GM10248 (cell line): ENCODE results near the gene C2orf42.
"Not testable (repeated sequence)": the region's sequence is repeated elsewhere in the genome, so short reads cannot be mapped to it uniquely, and the experiment has no call there.

Experiments
- CTCF ChIA-PET: fragments of 300-600 bp; sonication (Branson Sonifier 250); formaldehyde crosslinking; extraction: SDS; loops from one replicate; lab custom pipeline; 2021; ENCODE audit warnings: antibody characterized with exemption; lab: Yijun Ruan, JAX
- POLR2A ChIA-PET: fragments of 350-650 bp; sonication (Branson Sonifier 250); formaldehyde crosslinking; extraction: SDS; loops from one replicate; lab custom pipeline; 2020; ENCODE audit warnings: antibody characterized with exemption; lab: Yijun Ruan, JAX
- DNase-seq: peaks from one replicate; pipeline ENCODE4 v3.0.0; 2012; ENCODE audit errors: extremely low spot score
- TF ChIP-seq, protein P1 (sequence below): IDR thresholded peaks from 2 replicates; pipeline ENCODE4 v1.5.1; 2012; ENCODE audit warnings: mild to moderate bottlenecking, low read depth; ENCODE audit errors: extremely low read depth, missing control alignments, control extremely low read depth

The C2orf42 gene

DNA sequence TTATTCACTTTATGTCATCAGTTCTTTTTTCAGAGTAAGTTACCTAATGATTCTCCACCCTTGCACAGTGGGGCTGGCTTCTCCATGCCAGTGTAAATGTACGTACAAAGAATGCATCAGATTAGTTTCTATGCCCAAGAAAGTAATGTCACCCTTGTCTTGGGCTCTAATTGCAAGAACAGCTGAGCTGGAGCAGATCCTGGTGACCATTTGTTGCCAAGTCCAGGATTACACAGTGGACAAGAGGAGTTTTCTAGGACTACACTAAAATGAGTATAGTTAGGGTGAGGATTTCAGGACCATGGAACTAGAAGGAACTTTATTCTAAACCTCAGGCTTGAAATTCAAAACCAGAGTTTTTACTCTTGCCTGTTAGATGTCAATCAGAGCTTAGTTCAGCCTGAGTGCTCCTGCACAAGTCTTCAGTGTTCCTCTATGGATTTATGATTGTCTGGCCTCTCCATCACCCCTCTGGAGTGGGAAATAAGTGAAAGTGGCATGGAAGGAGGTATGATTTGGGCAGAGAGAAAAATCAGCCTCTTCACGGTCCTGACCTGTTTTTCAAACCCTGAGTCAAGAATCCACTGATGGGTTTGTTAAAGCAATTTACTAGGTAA is 73.8 kb downstream of the C2orf42 start:
- ChIA-PET CTCF (interaction anchor here (1.1 to 6.5 kb wide), 9 partner anchors 8 to 223 kb away, joined by 3 to 22 read pairs (median 6); partner anchors contain the start of gene SNRNP27), POLR2A (interaction anchor here (0.6 kb wide), 1 partner anchor 37 kb away, joined by 5 read pairs; no protein-coding TSS in a partner anchor)
- TF ChIP-seq, protein P1, sequence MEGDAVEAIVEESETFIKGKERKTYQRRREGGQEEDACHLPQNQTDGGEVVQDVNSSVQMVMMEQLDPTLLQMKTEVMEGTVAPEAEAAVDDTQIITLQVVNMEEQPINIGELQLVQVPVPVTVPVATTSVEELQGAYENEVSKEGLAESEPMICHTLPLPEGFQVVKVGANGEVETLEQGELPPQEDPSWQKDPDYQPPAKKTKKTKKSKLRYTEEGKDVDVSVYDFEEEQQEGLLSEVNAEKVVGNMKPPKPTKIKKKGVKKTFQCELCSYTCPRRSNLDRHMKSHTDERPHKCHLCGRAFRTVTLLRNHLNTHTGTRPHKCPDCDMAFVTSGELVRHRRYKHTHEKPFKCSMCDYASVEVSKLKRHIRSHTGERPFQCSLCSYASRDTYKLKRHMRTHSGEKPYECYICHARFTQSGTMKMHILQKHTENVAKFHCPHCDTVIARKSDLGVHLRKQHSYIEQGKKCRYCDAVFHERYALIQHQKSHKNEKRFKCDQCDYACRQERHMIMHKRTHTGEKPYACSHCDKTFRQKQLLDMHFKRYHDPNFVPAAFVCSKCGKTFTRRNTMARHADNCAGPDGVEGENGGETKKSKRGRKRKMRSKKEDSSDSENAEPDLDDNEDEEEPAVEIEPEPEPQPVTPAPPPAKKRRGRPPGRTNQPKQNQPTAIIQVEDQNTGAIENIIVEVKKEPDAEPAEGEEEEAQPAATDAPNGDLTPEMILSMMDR = no peak
- DNase-seq = no peak

DNA sequence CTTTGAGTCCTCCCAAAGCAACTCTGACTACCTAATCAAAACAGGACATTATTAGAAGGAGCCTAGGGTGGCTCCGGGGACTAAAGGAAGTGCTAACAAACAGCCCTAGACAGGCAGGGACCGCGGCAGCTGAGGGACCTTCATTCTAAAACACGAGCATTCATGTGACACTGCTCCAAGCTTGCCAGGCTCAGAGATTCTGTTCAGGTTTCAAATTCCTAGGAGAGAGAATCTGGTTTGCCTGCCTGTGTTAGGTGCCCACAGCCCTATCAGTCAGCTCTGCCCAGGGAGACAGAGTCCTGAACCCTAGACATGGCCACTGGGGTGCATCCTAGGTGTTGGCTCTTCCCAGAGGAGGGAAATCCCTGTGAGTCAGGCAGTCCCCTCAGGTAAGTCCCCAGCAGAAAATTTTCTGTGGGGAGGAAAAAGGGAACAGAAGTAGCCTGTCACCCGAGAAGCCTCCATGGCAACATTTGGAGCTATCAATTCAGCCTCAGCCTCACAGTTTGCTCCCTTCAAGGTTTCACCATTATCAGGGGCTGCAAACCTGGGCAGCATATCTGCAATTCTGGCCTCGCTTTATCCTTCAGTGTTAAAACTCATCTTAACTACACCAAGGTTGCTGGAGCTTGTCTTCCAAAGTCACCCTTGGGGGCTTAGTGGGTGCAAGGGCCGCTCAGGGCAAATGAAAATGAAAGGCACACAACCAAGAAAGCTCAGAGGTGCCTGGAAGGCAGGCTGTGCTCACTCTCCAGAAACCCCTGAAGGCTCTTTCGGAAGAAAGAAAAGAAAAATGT is 75.0 kb downstream of the C2orf42 start:
- CTCF ChIA-PET = interaction anchor here (0.9 to 6.5 kb wide), 15 partner anchors 9 to 391 kb away, joined by 3 to 22 read pairs (median 5); partner anchors contain the start of gene SNRNP27
- POLR2A ChIA-PET = interaction anchor here (0.6 to 0.9 kb wide), 4 partner anchors 9 to 220 kb away, joined by 3 to 5 read pairs (median 4); partner anchors contain the start of gene MXD1

DNA sequence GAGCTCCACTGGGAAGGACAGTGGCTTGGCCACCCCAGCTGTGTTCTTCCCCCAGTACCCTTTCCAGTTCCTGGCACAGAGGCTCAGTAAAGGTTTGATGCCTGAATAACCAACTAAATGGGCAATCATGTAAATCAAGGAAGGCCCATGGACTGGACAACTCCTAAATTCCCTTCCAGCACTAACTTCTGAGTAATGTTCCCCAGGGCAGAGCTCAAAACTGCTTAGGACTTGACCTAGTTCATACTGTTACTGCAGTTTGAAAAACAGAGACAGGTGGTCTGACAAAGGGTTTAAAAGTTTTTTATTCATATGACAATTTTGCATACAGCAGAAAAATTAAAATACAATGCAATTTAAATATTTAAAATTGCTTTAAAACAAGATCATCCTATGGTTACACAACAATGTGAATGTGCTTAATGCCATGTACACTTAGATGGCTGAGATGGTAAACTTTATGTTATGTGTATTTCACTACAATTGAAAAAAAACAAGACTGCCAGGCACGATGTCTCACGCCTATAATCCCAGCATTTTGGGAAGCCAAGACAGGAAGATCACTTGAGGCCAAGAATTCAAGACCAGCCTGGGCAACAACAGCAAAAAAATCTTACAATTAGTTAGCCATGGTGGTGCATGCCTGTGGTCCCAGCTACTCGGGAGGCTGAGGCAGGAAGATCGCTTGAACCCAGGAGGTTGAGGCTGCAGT is 77.3 kb downstream of the C2orf42 start:
- CTCF ChIA-PET = interaction anchor here (0.7 to 6.5 kb wide), 3 partner anchors 9 to 28 kb away, joined by 3 to 22 read pairs (median 4); no protein-coding TSS in a partner anchor
- TF ChIP-seq, protein P1 = no peak
- no peak for DNase-seq
- POLR2A ChIA-PET = no interaction called here

More for the DNA sequence above, 75.0 kb downstream of the C2orf42 start:
- DNase-seq = no peak
- TF ChIP-seq, protein P1 = no peak

DNA sequence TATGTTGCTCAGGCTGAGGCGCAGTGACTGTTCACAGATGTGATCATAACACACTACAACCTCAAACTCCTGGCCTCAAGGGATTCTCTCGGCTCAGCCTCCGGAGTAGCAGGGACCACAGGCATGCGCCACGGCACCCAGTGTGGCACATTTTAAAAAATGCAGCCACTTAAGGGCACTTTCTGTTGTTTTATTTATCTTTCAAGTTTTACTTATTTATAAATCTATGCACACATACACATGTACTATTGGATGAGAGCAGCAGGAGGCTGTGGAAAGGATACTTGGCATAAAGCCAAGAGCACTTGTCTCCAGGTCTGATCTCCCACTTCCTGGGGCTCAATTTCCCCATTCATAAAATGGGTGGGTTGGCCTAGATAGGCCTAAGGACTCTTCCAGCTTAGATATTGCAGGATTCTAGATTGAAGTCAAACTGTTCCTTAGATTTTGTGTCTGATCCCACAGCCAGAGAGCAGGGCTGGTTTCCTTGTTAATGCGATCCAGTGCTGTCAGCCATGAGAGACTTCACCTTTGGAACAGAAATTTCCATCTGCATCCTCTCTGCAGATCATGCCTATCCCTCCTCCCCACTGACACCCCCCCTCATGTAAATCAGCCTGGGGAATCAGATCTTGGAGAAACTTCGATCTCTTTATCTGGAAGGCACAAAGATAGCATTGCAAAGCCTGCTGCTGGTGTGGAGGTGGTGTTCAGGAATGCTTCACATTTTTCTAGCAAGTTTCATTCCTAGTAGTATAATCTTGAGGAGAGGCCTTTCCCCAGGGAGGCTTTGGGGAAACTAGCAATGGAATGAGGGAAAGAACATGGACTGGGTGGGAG is 78.8 kb downstream of the C2orf42 start:
- TF ChIP-seq, protein P1 = no peak
- DNase-seq = no peak
- CTCF ChIA-PET = no interaction called here
- POLR2A ChIA-PET = no interaction called here

DNA sequence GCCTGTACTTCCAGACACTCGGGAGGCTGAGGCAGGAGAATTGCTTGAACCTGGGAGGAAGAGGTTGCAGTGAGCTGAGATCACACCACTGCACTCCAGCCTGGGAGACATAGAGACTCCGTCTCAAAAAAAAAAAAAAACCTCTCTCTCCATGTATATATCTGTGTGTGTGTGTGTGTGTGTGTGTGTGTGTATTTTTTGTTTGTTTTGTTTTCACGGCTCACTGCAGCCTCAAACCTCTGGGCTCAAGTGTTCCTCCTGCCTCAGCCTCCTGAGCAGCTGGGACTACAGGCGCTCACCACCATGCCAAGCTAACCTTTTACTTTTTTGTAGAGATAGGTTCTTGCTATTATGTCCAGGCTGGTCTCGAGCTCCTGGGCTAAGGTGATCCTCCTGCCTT is 80.4 kb downstream of the C2orf42 start:
- not testable (repeated sequence) for DNase-seq
- ChIA-PET CTCF (interaction anchor here (1.1 to 2.0 kb wide), 3 partner anchors 11 to 39 kb away, joined by 3 to 6 read pairs (median 5); no protein-coding TSS in a partner anchor), POLR2A (interaction anchor here (0.6 kb wide), 3 partner anchors 13 to 31 kb away, joined by 3 to 4 read pairs (median 4); no protein-coding TSS in a partner anchor)

DNA sequence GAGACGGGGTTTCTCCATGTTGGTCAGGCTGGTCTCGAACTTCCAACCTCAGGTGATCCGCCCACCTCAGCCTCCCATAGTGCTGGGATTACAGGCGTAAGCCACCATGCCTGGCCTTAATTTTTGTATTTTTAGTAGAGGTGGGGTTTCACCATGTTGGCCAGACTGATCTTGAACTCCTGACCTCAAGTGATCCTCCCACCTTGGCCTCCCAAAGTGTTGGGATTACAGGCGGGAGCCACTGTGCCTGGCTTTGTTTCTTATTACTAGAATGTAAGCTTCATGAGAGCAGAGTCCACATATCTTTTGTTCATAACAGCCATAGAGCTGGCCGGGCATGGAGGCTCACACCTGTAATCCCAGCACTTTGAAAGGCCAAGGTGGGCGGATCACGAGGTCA is 84.7 kb downstream of the C2orf42 start:
- CTCF ChIA-PET, DNase-seq: not testable (repeated sequence)
- POLR2A ChIA-PET = interaction anchor here (1.0 kb wide), 1 partner anchor 35 kb away, joined by 3 read pairs; no protein-coding TSS in a partner anchor
